Transverse colon (tissue), 4 donors: ENCODE results near the gene UNC5C. TPM values are rescaled to one million over a fixed set of nuclear protein-coding genes. Genes with fewer than 3 reads are reported as not detected.
A peak's percentile ranks its signal among the peaks of the same experiment; 100 is the strongest.

Source experiments
- DNase-seq: peaks from one replicate; pipeline ENCODE4 v3.0.0-alpha.2; 2019
- H3K27ac ChIP-seq, 4 donors: fragments of 200-600 bp; sonication (generic); 2 replicates each; pipeline ENCODE4 v1.5.1; 2016 to 2018; ENCODE audit warnings: inconsistent platforms in 4 of 4
- H3K27me3 ChIP-seq: fragments of 200-600 bp; sonication (generic); 2 replicates; pipeline ENCODE4 v1.5.1; 2017; ENCODE audit warnings: inconsistent platforms
- H3K36me3 ChIP-seq, 4 donors: fragments of 200-600 bp; sonication (generic); 2 replicates each; pipeline ENCODE4 v1.5.1; 2017 to 2019; ENCODE audit warnings: inconsistent platforms in 4 of 4
- H3K4me1 ChIP-seq, 4 donors: fragments of 200-600 bp; sonication (generic); 2 replicates each; pipeline ENCODE4 v1.5.1; 2017 to 2020; ENCODE audit warnings: inconsistent platforms in 4 of 4
- H3K4me3 ChIP-seq, 4 donors: fragments of 200-600 bp; sonication (generic); 1 replicate in 1 of 4; 2 replicates in 3 of 4; pipeline versions ENCODE4 v1.5.1 to v1.6.1; 2017 to 2019; ENCODE audit warnings: inconsistent platforms in 4 of 4
- H3K9me3 ChIP-seq, 2 donors: fragments of 200-600 bp; sonication (generic); 2 replicates each; pipeline ENCODE4 v1.5.1; 2017 to 2019; ENCODE audit warnings: inconsistent platforms in 2 of 2
- EP300 ChIP-seq: sonication (generic); formaldehyde crosslinking; IDR thresholded peaks from one replicate; pipeline ENCODE4 v1.6.1; 2017; ENCODE audit warnings: antibody characterized with exemption, low read depth
- POLR2A ChIP-seq: fragments of 450-650 bp; IDR thresholded peaks from one replicate; pipeline ENCODE4 v1.6.1; 2016; ENCODE audit warnings: antibody characterized with exemption, mild to moderate bottlenecking, moderate library complexity
- POLR2AphosphoS5 ChIP-seq, 3 donors: sonication (generic); formaldehyde crosslinking; IDR thresholded peaks; one replicate each; pipeline ENCODE4 v1.6.1; 2016; ENCODE audit warnings: antibody characterized with exemption in 3 of 3
- whole genome bisulfite sequencing, 2 donors: methylation state at CpG; one replicate each; pipeline ENCODE4 v1.1.5; 2018; ENCODE audit warnings: low coverage in 1 of 2; 5-methylcytosine and 5-hydroxymethylcytosine counted together
- in situ Hi-C, 4 donors: fragments of 200-750 bp; cut with MboI; loops; one replicate each; pipeline versions ENCODE4 v1.15.0 to v1.15.1; 2017; ENCODE audit warnings: low sequenced_read_pairs in 3 of 4, low pct_ligation_motif_present in 1 of 4, low pct_unique_long_range_greater_than_20kb in 1 of 4
- intact Hi-C: fragments of 100-400 bp; cut with DNase I; formaldehyde crosslinking; loops from one replicate; pipeline ENCODE4 v1.15.1; 2023; ENCODE audit warnings: low total_unique reads
- total RNA-seq, 4 donors: library from RNA; depleted of rRNA; stranded (reverse); fragments of >200 nt; gene quantifications; one replicate each; pipeline ENCODE4 v1.1.0, GENCODE V29; 2016
- TF ChIP-seq, protein P1 (sequence below), 5 experiments: fragments of 200-600 bp in 3 of 5; fragments of 450-650 bp in 2 of 5; sonication (generic) in 3 of 5; IDR thresholded peaks; 1 replicate in 2 of 5; 2 replicates in 3 of 5; pipeline ENCODE4 v1.5.1; 2016 to 2017; ENCODE audit warnings: antibody characterized with exemption in 5 of 5, inconsistent platforms in 3 of 5, mild to moderate bottlenecking in 2 of 5, moderate library complexity in 1 of 5

UNC5C gene
- total RNA-seq, 4 donors from 2014 or later = 4.5 to 6.8 (median 4.8) TPM

DNA sequence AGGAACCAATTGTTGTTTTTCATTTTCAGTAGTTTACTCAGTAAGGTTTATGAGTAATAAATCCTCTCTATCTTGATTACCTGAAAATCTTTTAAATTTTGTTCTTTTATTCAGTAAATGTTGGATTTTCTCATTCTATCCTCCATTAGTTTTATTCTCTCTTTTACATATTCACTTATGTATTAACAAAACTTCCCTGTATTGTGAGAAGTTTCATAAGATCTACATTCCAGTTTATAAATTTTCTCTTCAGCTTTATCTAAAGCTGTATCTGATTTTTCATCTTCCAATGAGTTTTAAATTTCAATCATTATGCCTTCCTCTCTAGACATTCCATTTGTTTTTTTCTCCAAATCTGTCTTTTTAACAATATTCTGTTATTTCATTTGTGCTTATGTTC lies 310.2 kb downstream of the UNC5C start:
- H3K36me3 ChIP-seq = no peaks in the 10 kb centered on the region
- intact Hi-C loops = no loop called here
- no peak for DNase-seq
- no peaks in the 10 kb centered on the region for H3K9me3 ChIP-seq
- H3K27ac ChIP-seq = no peak overlapping the region
- H3K4me1 ChIP-seq = no peaks in the 10 kb centered on the region
- in situ Hi-C loops = no loop called here
- H3K27me3 ChIP-seq = no peaks in the 10 kb centered on the region
- TF ChIP-seq, protein P1, sequence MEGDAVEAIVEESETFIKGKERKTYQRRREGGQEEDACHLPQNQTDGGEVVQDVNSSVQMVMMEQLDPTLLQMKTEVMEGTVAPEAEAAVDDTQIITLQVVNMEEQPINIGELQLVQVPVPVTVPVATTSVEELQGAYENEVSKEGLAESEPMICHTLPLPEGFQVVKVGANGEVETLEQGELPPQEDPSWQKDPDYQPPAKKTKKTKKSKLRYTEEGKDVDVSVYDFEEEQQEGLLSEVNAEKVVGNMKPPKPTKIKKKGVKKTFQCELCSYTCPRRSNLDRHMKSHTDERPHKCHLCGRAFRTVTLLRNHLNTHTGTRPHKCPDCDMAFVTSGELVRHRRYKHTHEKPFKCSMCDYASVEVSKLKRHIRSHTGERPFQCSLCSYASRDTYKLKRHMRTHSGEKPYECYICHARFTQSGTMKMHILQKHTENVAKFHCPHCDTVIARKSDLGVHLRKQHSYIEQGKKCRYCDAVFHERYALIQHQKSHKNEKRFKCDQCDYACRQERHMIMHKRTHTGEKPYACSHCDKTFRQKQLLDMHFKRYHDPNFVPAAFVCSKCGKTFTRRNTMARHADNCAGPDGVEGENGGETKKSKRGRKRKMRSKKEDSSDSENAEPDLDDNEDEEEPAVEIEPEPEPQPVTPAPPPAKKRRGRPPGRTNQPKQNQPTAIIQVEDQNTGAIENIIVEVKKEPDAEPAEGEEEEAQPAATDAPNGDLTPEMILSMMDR (IDR thresholded peaks at IDR 0.05) = no peak
- no peak for TF ChIP-seq POLR2A
- no peak for TF ChIP-seq POLR2AphosphoS5 (IDR thresholded peaks at IDR 0.05)
- TF ChIP-seq EP300 = no peak
- H3K4me3 ChIP-seq = no peak overlapping the region

DNA sequence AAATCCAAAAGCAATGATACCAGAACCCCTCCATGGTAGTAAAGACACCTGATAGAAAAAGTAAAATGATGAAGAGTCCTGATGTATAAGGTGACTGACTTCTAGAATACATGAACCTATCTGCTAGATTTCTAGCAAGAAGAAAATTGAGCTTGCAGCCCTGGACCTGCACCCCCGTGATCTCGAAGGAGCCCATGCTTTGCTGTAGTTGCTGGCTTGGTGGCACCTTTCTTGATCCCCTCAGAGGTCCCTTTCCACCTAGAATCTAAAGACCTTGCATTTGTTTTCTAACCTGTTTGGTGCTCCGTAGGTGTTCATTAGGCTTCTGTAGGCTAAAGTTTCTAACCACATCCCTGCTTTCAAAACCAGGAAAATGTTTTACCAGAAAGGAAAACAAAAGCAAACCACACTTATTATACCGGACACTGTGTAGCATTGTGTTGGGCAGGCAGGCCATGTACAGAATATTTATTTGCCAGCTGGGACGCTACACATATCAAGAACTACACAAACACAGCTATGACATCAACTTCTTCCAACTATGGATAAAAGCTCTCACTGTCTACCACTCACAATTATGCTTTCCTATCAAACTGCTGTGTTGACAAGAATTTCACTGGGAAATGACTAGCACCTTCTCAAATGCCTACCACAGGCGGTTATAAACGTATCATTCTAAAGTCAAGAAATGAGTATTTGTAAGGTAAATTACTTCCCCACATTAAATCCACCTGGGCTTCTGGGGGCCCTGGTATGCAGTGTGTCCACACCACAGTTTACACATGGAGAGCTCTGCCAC lies 316.2 kb downstream of the UNC5C start:
- no peak overlapping the region for H3K4me3 ChIP-seq
- H3K27me3 ChIP-seq = no peaks in the 10 kb centered on the region
- no peak for DNase-seq
- H3K27ac ChIP-seq = peak overlapping the region in 3 of 4 donors; percentile 44 to 60 (median 53)
- H3K4me1 ChIP-seq = peaks cover 0 to 15% (median 5%) of the 10 kb centered on the region in 4 donors
- WGBS, 2 donors = 50 to 57% methylated on average over 5 to 7 of the region's 7 CpGs
- H3K36me3 ChIP-seq = no peaks in the 10 kb centered on the region
- intact Hi-C loops (no loop called here), in situ Hi-C loops (no loop called here)
- no peaks in the 10 kb centered on the region for H3K9me3 ChIP-seq
- TF ChIP-seq POLR2AphosphoS5 (IDR thresholded peaks at IDR 0.05) (no peak), EP300 (no peak)
- TF ChIP-seq, protein P1 (IDR thresholded peaks at IDR 0.05) = no peak

DNA sequence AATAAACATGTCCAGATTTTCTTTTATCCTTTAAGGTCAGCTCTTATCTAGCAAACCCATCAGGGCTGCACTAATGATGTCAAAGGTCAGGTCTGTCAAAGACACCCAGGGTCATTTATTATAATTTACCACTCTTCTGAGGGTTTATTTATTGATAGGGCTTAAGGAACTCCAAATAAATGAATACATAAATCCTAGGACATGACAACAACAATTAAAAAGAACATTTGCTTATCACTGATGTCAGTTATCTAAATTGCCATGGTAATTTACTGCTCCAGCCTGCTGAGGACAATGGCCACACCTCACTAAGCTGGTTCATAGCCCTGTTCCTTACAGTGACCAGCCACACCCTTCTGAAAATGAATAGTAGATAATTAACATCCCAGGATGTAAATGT lies 317.1 kb downstream of the UNC5C start:
- TF ChIP-seq POLR2A = no peak
- TF ChIP-seq POLR2AphosphoS5 (IDR thresholded peaks at IDR 0.05) = peak in 1 of 3 donors; percentile 8
- intact Hi-C loops = no loop called here
- peak; percentile 34 for DNase-seq
- in situ Hi-C loops = no loop called here
- no peaks in the 10 kb centered on the region for H3K27me3 ChIP-seq
- no peaks in the 10 kb centered on the region for H3K9me3 ChIP-seq
- H3K27ac ChIP-seq = no peak overlapping the region
- no peaks in the 10 kb centered on the region for H3K36me3 ChIP-seq
- peaks cover 0 to 15% (median 5%) of the 10 kb centered on the region in 4 donors for H3K4me1 ChIP-seq
- no peak overlapping the region for H3K4me3 ChIP-seq

DNA sequence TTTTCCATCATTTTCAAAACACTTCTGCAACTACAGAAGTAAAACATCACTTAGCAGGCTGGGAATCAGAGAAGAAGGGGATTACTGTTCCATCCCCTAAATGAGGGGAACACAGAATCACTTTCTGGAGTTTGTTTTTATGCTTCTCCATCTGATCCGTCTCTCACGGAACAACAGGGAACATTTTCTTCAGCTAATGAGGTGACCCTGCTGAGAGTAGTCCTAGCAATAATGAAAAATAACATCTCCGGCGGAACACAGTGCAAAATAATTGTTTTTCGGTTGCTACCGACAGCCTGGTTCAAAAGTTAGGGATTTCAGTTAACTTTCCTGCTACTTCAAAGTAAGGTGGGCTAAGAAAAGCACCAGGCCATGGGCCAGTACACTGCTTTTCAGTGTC lies 322.9 kb downstream of the UNC5C start:
- Histone ChIP-seq H3K36me3 (no peaks in the 10 kb centered on the region), H3K27ac (no peak overlapping the region), H3K9me3 (no peaks in the 10 kb centered on the region), H3K4me1 (peaks cover 0 to 1% (median 0%) of the 10 kb centered on the region in 4 donors), H3K27me3 (no peaks in the 10 kb centered on the region), H3K4me3 (no peak overlapping the region)
- DNase-seq = no peak
- in situ Hi-C loops (no loop called here), intact Hi-C loops (no loop called here)
- TF ChIP-seq, protein P1 (IDR thresholded peaks at IDR 0.05) = no peak
- TF ChIP-seq EP300 (no peak), POLR2AphosphoS5 (IDR thresholded peaks at IDR 0.05) (no peak), POLR2A (no peak)
- 89 to 100% methylated on average over 1 to 6 of the region's 6 CpGs for WGBS, 2 donors

DNA sequence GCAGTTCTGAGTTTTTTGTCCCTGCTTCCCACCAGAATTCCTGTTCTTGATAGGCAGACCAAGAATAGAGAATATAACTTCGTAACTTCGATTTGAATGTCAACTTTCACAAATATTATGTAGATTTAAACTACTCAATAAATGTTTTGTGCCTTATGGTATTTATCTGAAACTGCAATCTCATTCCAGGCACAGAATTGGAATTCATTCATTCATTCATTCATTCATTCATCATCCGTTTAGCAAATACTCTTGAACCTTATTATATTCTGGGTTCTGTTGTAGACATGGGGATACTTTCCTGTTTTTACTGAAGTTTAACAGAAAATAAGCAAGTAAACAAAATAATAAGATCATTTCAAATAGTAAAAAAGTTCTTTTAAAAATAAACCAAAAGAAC lies 324.4 kb downstream of the UNC5C start:
- Histone ChIP-seq H3K4me3 (no peak overlapping the region), H3K36me3 (no peaks in the 10 kb centered on the region), H3K27me3 (no peaks in the 10 kb centered on the region), H3K4me1 (peaks cover 0 to 12% (median 0%) of the 10 kb centered on the region in 4 donors), H3K9me3 (no peaks in the 10 kb centered on the region), H3K27ac (no peak overlapping the region)
- no peak for DNase-seq
- TF ChIP-seq, protein P1 (IDR thresholded peaks at IDR 0.05) = no peak
- no peak for TF ChIP-seq POLR2AphosphoS5 (IDR thresholded peaks at IDR 0.05)
- TF ChIP-seq POLR2A = no peak
- no peak for TF ChIP-seq EP300
- intact Hi-C loops = no loop called here
- WGBS, 2 donors = 90 to 96% methylated on average over 3 of the region's 3 CpGs
- in situ Hi-C loops = no loop called here
